Middle frontal gyrus (tissue), 1 donor: ENCODE measurements around the gene ERN1.

Experiments
- DNase-seq: peaks from one replicate; pipeline ENCODE4 v3.0.0-alpha.2; 2015; ENCODE audit warnings: low spot score; ENCODE audit errors: extremely low spot score

Gene ERN1

DNA sequence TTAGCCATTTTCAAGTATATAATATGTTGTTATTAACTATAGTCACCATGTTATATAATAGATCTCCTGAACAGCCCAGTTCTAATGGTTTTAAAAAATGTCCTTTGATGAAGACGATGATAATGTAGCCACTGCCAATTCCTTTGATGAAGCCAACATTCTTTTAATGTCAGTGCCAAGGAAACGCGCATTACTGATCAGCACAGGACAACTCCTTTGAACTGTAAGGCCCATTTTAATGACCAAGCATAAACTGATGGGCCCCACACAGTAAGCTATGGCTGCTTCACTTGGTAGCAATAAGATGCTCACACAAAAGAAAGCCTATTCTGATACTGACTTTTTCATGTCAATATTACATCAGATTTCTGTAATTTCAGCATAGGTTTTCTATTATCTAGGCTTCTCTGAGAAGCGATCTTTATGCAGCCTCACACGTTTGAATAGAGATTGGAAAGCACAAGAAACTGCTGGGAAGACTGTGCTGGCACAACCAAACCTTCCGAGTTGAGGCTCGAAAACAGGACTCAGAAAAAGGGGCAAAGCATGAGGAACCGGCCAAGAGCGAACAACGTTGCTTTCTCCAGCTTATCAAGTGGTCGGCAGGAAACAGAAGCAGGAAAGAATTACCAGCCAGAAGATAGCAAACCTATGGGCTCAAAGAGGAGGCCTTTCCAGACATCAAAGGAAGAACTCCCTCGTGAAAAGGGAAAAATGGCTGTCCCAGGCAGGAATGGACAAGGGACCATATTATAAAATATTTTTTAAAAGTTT lies 19.4 kb downstream of the ERN1 start:
- no peak for DNase-seq

DNA sequence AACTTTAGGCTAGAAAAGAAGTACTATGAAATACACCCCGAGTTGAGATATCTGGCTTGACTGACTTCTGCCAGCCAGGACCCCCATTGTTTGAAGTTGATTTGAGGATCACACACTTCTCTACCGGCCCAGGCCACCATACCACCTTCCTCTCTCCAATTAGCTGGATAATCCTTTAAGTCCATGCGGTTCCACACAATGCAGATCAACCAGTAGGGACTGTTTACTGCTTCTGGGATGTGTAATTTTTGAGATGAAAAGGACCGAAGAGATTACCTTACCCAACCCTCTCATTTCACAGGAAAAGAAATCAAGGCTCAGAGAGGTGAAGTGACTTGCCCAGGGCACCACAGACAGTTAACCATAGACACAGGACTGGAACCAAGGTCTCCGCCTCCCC lies 20.5 kb downstream of the ERN1 start:
- DNase-seq = no peak

DNA sequence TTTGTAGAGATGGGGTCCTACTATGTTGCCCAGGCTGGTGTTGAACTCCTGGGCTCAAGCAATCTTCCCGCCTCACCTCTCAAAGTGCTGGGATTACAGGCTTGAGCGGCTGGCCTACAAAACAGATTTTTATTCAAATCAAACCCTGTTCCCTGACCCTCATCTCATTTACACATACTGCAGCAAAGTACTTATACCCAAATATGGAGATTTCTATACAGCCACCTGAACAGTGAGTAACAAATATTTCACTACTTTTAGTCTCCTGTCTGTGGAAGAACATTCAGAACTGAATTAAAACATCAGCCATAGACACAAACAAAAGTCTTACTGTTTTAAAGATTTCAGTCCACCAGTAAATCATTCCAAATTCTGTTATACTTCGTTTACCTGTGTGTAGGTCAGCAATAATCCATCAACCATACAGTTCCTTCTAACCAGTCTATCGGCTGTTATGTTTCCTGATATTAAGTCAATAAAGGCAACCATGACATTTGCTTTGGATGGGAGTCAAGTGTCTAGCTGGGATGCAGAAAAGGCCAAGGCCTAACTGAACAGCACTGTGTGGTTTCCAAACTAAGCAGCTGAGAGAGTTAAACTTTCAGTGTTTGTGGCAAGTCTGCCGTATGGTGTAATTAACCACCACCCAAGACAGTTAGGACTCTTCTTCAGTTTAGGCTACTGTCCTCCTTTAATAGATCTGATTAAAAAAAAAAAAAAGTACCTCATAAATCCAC lies 22.3 kb downstream of the ERN1 start:
- DNase-seq = no peak

DNA sequence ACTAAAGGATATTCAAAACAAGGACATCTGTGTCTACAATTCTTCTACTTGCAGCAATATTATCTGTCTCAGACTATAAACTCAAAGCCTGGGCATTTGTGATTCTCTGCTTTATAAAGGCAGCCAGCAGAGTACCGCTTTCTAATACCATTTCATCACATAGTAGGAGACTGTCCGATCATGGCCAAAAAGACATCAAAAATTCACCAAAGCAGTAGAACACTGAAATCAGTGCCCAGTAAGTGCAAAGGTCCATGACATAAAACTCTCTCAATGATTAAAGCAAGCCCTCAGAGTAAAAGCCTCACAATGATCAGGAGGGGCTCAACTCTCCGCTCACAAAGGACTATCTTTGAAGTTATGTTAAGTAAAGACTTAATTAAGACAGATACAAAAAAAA lies 23.0 kb downstream of the ERN1 start:
- no peak for DNase-seq

DNA sequence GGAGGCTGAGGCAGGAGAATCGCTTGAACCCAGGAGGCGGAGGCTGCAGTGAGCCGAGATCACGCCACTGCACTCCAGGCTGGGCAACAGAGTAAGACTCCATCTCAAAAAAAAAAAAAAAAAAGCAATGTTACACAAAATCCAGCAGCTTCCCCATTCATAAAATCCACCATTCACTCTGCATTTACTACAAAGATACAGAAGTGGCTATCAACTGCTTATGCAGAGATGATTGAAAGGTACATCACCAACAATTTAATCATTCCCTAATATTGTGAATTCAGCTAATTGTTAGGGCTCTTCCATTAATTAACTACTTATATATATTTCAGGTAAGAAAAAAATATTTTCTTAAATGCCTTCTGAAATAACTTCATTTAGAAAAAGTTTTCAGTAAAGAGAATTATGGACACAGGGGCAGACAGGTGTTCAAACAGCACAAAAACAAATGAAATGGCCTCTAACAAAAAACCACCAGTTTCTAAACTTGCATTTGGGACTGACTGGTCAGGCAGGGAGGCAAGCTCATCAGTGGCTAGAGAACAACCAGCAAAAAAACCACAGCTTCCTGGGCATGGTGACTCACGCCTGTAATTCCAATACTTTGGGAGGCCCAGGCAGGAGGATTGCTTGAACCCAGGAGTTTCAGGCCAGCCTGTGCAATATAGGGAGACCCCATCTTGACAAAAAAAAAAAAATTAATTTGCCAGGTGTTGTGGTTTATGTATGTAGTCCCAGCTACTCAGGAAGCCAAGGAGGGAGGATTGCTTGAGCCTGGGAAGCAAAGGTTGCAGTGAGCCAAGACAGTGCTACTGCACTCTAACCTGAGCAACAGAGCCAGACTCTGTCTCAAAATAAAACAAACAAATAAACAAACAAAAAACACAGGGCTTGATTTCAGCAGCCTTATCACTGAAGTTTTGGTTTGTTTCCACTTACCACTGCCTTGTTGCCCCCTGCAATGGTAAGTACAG lies 26.3 kb downstream of the ERN1 start:
- DNase-seq = no peak

DNA sequence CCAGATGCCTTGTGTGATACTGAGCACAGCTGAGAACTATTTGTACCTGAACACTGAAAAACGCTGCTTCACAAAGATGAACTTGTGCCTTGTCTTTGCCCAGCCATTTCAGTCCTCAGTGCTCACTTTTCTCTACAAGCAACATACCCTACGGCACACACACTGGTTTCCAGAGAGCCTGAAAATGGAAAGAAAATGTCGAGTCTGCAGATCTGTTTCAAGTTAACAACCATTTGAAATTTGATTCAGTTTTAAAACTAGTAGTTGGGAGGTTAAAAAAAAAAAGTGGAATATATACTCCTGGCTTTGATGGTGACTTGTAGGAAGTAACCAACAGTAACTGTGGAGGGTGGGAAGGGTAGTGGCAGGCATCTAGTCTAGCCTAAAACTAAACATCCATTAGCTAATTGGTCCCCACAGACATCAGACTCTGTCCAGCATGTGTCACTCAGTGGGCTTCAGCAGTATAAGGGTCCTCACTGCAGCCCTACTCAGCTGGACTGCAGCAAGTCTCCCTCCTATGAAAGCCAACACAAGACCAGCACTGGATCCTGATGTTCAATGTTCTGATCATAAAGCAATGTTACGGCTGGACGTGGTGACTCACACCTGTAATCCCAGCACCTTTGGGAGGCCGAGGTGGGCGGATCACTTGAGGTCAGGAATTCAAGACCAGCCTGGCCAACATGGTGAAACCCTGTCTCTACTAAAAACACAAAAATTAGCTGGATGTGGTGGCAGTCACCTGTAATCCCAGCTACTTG lies 27.1 kb downstream of the ERN1 start:
- no peak for DNase-seq

DNA sequence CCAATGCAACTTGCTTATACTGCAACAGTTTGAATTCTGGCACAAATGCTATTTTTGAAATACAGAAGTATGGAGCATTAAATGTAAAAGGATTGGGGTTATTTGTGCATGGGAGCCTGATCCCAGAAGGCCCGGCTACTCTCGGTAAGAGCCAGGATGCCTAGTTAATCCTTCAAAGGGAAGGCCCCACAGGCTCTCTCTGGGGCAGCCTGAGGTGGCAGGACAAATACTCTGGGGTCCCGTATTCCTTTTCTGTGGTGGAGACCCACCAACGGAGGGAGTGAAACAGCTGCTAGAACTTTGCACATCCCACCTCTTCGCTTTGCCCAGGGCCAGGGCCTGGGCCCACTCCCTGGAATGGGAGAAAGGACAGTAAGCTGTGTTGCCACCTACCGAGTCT lies 30.4 kb downstream of the ERN1 start:
- no peak for DNase-seq

DNA sequence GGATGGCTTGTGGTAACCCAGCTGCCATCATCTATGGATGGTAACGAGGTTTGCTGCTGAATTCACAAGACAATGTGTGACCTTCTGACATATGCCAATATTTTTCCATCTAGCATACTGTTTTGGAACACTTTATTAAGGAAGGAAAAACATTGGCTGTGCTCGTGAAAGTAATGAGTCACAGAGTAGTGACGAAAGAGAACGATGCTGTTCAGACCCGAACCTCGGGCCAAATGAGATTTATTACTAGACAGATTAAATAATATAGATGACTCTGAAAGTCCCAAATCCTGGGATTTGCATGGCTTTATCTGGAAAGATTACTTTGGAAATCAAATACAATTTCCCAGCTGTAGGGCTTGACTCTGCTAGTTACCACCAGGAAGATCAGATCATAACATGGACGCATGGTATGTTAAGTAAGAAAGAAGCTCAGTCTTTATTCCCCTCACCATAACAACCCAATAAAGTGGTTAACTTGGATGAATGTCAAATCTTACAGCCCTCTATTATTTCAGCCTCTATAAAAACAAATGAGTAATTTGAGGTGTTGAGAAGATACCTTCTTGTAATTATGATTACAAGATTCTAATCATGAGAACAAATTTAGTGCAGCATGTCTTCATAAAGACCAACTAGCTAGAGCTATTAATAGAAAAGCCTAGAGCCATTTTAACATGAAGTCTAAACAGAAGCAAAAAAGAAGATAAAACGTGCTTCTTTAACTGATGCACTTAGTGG lies 32.6 kb downstream of the ERN1 start:
- DNase-seq = no peak

DNA sequence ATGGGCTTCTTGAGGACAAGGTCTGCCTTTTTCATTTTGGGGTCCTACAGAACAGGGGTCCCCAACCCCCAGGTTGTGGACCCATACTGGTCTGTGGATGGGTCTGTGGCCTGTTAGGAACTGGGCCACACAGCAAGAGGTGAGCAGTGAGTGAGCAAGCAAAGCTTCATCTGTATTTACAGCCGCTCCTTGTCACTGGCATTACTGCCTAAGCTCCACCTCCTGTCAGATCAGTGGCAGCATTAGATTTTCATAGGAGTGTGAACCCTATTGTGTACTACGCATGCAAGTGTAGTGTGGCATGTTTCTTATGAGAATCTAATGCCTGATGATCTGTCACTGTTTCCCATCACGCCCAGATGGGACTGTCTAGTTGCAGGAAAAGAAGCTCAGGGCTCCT lies 33.9 kb downstream of the ERN1 start:
- DNase-seq = no peak

DNA sequence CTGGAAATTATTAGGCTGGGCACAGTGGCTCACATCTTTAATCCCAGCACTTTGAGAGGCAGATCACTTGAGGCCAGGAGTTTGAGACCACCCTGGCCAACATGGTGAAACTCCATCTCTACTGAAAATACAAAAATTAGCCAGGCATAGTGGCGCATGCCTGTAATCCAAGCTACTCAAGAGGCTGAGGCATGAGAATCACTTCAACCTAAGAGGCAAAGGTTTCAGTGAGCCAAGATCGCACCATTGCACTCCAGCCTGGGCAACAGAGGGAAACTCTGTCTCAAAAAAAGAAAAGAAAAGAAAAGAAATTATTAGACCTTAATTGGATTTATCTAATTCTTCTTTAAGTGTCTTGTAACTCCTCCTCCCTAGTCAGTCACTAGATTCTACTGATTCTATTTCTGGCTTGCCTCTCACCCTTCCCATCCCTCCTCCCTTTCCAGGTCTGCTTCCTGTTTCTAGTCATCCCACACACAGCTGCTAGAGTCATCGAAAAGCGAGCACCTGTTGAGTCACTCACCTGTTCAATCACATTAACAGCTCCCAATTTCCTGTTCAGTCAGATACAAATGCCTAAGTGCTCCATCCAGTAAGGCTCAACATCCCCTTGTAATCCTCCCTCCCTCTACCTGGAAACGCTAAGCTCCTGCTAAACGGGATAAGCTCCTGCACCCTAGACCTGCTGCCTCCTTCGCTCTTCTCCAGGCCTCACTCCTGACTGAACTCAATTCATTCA lies 34.6 kb downstream of the ERN1 start:
- no peak for DNase-seq

DNA sequence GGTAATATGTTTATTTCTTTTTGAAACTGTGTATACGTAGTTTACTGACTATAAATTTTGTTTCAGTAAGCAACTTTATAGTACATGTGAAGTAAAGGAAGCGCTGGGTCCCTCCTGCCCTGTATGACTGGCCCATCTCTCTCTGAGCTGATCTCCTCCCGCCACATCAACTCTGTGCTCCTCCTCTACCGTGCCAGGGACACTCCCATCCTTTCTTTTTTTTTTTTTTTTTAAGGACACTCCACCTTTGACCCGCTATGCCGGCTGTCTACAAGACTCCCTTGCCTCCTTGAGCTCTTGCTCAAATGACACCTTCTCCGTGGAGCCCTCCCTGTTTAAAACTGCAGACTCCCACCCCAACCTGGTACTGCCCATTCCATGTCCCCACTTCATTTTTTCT lies 35.5 kb downstream of the ERN1 start:
- DNase-seq = no peak

DNA sequence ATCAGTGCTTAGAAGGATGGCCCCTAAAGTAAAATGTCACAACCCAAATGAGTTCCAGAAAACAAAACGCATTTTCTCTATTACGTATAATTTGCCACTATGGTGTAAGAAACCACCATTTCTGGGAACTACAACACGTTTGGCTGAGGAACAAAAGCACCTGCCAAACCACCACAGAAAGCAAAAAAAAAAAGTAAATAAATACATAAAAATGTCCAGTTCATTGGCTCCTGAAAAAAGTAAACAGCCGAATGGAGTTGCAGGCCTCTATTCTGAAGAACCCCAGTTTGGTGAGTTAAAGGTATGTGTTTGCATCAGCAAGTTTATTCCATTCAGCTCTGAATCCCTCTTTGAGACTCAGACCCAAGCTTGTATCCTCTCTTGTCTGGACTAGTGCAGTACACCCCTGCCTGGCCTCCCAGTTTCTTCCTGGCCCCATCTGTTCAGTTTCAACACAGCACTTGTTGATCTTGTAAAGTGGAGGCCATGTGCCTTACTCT lies 36.9 kb downstream of the ERN1 start:
- no peak for DNase-seq

DNA sequence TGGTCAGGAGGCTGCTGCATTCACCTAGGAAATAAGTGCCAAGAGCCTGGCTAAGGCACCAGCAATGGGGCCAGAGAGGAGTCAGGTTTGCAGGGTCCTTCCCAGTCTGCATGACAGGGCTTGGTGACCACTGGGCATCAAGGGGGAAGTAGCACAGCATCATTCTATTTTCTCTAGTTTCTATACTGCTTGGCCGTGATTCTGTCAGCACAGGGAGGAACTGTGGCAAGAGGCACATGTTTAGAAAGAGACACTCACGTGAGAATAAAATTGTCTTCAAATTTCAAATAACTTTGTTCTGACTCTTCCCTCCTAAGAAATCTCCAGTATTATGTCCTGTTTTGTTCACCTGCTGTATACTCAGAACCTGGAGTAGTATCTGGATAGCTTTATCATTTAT lies 37.8 kb downstream of the ERN1 start:
- DNase-seq = no peak

DNA sequence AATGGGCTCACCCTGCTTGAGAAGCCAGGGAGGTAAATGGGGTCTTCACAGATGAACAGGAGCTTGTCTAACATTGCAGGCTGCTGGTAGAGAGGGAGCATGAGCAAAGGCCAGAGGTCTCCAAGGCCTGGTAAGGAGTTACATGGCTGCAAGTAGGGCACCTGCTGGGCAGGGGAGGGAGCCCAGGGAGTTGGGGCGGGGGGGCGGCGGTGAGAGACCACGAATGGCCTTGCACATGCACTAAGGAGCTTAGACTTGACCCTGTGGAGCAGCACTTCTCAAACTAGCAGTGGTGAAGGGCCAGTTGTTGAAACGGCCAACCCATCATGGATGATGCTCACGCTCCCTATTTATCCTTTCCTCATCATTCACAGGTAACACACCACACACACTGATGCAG lies 38.4 kb downstream of the ERN1 start:
- DNase-seq = no peak

DNA sequence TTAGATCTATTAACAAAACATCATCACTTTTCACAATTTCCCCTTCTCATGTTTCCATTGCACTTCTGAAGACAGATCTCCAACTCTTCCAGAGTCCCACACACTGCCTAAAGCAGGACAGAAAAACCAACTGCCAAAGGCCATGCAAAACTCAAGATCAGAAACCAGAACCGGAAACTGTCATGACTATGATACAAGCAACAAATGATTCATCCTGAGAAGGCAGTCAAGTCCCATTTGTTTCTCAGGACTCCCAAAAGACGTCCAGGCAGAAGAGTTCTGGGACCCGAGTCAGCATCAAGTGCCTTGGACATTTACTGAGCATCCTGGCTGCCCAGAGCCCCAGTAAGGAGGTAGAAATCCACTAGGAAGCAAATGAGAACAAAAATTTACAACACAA lies 38.8 kb downstream of the ERN1 start:
- DNase-seq = no peak

DNA sequence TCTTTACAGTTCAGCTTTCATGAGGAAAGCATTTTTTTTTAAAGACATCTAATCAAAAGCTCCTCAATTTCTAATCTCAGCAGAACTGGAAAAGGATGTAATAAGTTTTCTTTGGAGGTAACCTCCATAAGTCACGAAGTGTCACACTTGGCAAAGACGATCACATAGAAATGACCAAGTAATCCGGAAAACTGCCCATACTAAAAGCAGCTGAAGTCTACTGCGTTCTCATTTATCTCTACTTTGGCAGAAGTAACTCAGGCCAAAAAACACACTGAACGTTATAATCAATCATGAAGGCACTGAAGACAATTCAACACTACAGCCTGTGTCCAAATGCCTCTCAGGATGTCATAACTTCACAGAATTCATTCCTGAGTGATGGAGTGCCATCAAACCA lies 39.8 kb downstream of the ERN1 start:
- no peak for DNase-seq

DNA sequence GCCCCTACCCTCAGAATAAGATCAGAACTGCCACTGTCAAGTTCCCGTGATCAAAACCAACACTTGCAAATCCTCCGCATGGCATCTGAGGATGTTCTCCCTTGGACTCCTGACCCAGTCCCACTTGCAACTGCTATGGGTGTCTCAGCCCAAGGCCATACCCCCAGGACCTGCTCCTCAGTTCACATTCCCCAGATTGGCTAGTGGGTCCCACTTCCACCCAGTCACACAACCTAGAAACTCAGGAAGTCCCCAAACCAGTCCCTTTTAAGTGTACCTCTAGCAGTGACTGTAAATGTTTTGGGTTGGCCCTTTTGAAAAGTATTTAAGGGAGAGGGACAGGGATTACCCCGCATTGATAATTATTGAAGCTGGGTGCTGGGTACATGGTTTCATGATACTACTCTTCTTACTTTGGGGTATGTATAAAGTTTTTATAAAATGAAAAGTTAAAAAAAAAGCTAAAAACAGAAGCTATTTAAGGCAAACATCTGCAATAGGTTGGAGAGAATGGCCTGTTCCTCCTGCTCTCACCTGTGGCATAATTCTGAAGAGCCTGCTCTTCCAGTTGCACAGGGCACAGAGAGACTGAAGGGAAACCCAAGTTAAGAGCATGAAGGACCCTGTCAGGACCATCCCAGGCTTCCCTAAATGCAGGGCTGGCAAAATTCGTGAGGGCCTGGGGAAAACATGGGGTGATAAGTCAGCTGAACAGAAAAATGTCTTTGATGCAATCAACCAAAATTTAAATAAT lies 42.5 kb downstream of the ERN1 start:
- no peak for DNase-seq

DNA sequence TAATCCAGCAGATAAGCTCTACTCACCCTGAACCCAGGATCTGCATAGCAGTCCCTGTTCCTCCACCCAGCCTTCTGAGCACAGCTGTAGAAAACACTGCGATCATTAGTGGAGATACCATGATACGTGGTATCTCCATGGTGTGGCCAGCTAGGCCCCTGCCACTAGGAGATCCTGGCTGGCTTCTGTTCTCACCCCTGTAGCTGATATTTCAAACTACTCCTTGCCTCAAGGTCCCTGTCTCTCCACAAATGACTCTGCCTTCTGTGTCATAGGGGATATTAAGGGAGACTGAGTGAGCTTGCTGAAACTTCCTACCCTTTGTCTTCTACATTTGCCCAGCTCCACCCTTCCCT lies 44.3 kb downstream of the ERN1 start:
- DNase-seq = no peak
